Neural cell (in vitro differentiated cells): ENCODE measurements around the gene CENPVL1.

ENCODE experiments used
- CTCF ChIP-seq: fragments of 450-650 bp; IDR thresholded peaks from 2 replicates; pipeline ENCODE4 v1.5.1; 2014; ENCODE audit warnings: antibody characterized with exemption, mild to moderate bottlenecking, moderate library complexity; ENCODE audit not compliant: poor library complexity, severe bottlenecking
- EP300 ChIP-seq: fragments of 450-650 bp; conservative IDR thresholded peaks from 2 replicates; pipeline ENCODE4 v1.6.1; 2014; ENCODE audit warnings: antibody characterized with exemption, mild to moderate bottlenecking, moderate library complexity; ENCODE audit not compliant: poor library complexity, severe bottlenecking
- EZH2 ChIP-seq: fragments of 200-600, 300-800 bp; shearing (Covaris generic), sonication (generic); IDR thresholded peaks from 2 replicates; pipeline ENCODE4 v1.6.1; 2014; ENCODE audit warnings: antibody characterized with exemption, low read length, borderline replicate concordance, mild to moderate bottlenecking; ENCODE audit not compliant: insufficient read depth, poor library complexity, severe bottlenecking
- MXI1 ChIP-seq: fragments of 450-650 bp; conservative IDR thresholded peaks from 2 replicates; pipeline ENCODE4 v1.6.1; 2014; ENCODE audit warnings: antibody characterized with exemption, mild to moderate bottlenecking; ENCODE audit not compliant: poor library complexity, severe bottlenecking
- POLR2AphosphoS5 ChIP-seq: IDR thresholded peaks from 2 replicates; pipeline ENCODE4 v1.6.1; 2012
- RAD21 ChIP-seq: fragments of 450-650 bp; conservative IDR thresholded peaks from 2 replicates; pipeline ENCODE4 v1.6.1; 2014; ENCODE audit warnings: antibody characterized with exemption, mild to moderate bottlenecking, moderate library complexity
- TAF1 ChIP-seq: IDR thresholded peaks from 2 replicates; pipeline ENCODE4 v1.6.1; 2012; ENCODE audit warnings: low read depth

DNA sequence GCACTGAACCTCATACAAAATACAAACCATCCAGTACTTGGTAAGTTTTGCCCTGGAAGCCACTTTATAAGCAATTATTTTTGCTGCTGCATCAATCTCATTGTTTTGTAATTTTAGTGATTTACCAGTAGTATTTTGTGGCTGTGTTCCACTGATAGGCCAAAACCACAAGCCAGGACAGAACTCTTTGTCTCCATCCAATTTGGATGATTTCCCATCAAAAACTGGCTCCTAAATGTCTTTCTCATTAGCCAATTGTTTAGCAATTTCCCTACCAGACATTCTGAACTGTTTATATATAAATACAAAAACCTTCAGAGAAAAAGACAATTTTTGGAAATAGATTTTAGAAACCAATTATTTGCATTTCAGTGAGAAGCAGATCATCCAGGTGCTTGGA lies 37.4 kb downstream of the CENPVL1 start:
- TF ChIP-seq EZH2, result no peak
- TF ChIP-seq EP300, result no peak
- no peak for TF ChIP-seq CTCF
- TF ChIP-seq RAD21, result no peak
- TF ChIP-seq MXI1, result no peak
- TF ChIP-seq POLR2AphosphoS5, result no peak
- TF ChIP-seq TAF1, result no peak
